CD14-positive monocyte (primary cell): Measurements from ENCODE around the gene KRT86. TPM values are rescaled to one million over a fixed set of nuclear protein-coding genes. Genes with fewer than 3 reads are reported as not detected.

Source experiments
- DNase-seq, 3 donors: peaks; one replicate each; pipeline ENCODE4 v3.0.0-alpha.2; 2011 to 2022
- H2AFZ ChIP-seq: 2 replicates; pipeline ENCODE4 v1.6.0; 2012; ENCODE audit warnings: mild to moderate bottlenecking, low read depth, low read length, inconsistent platforms; ENCODE audit not compliant: insufficient read depth, poor library complexity, severe bottlenecking
- H3K27ac ChIP-seq, 2 donors: 1 replicate in 1 of 2; 2 replicates in 1 of 2; pipeline ENCODE4 v1.5.1; 2012 to 2013; ENCODE audit warnings: low read length in 2 of 2, control low read depth in 1 of 2, inconsistent platforms in 1 of 2, low read depth in 1 of 2, mild to moderate bottlenecking in 1 of 2
- H3K27me3 ChIP-seq, 2 donors: one replicate each; pipeline versions ENCODE4 v1.6.0 to v1.6.1; 2011 to 2013; ENCODE audit warnings: low read length in 2 of 2; ENCODE audit not compliant: control insufficient read depth in 2 of 2, insufficient read depth in 2 of 2
- H3K36me3 ChIP-seq, 2 donors: replicated peaks in 1 of 2; 1 replicate in 1 of 2; 2 replicates in 1 of 2; pipeline versions ENCODE4 v1.5.1 to v1.6.1; 2012 to 2013; ENCODE audit warnings: low read length in 2 of 2, control low read depth in 1 of 2, inconsistent platforms in 1 of 2, mild to moderate bottlenecking in 1 of 2; ENCODE audit not compliant: insufficient read depth in 2 of 2, control insufficient read depth in 1 of 2
- H3K4me1 ChIP-seq, 2 donors: 1 replicate in 1 of 2; 2 replicates in 1 of 2; pipeline versions ENCODE4 v1.5.1 to v1.6.1; 2012 to 2013; ENCODE audit warnings: low read length in 2 of 2, control low read depth in 1 of 2, inconsistent platforms in 1 of 2, mild to moderate bottlenecking in 1 of 2, moderate library complexity in 1 of 2; ENCODE audit not compliant: insufficient read depth in 2 of 2, control insufficient read depth in 1 of 2
- H3K4me2 ChIP-seq: replicated peaks from 2 replicates; pipeline ENCODE3; 2012; ENCODE audit warnings: low read length, moderate library complexity, mild to moderate bottlenecking; ENCODE audit not compliant: poor library complexity, severe bottlenecking; ENCODE audit errors: extremely low read depth
- H3K4me3 ChIP-seq, 3 experiments: fragments of 200-600 bp in 1 of 3; sonication (generic) in 1 of 3; replicated peaks in 1 of 3; 1 replicate in 2 of 3; 2 replicates in 1 of 3; pipeline ENCODE4 v1.5.1; 2011 to 2013; ENCODE audit warnings: low read length in 3 of 3, mild to moderate bottlenecking in 3 of 3, control low read depth in 2 of 3, low read depth in 2 of 3, inconsistent platforms in 1 of 3, moderate library complexity in 1 of 3
- H3K79me2 ChIP-seq: 2 replicates; pipeline ENCODE4 v1.6.0; 2012; ENCODE audit warnings: mild to moderate bottlenecking, control low read depth, inconsistent platforms, low read length, moderate library complexity; ENCODE audit not compliant: insufficient read depth
- H3K9ac ChIP-seq: 2 replicates; pipeline ENCODE4 v1.6.0; 2017; ENCODE audit warnings: low read length, mild to moderate bottlenecking; ENCODE audit not compliant: insufficient read depth, poor library complexity, severe bottlenecking
- H3K9me3 ChIP-seq, 2 donors: replicated peaks in 1 of 2; 1 replicate in 1 of 2; 2 replicates in 1 of 2; pipeline versions ENCODE4 v1.5.1 to v1.6.1; 2012 to 2013; ENCODE audit warnings: low read length in 2 of 2, control low read depth in 1 of 2; ENCODE audit not compliant: control insufficient read depth in 1 of 2, insufficient read depth in 1 of 2
- H4K20me1 ChIP-seq: 2 replicates; pipeline ENCODE4 v1.6.0; 2012; ENCODE audit warnings: mild to moderate bottlenecking, low read length, control low read depth, moderate library complexity; ENCODE audit not compliant: insufficient read depth
- H3K27ac Mint-ChIP-seq, 7 donors: one replicate each; pipeline ENCODE4 v1.8.0; 2020; ENCODE audit warnings: mild to moderate bottlenecking in 7 of 7, mixed read lengths in 7 of 7, moderate library complexity in 6 of 7, inconsistent platforms in 2 of 7
- H3K27me3 Mint-ChIP-seq, 3 donors: one replicate each; pipeline ENCODE4 v1.8.0; 2021 to 2022; ENCODE audit warnings: low read depth in 3 of 3, mild to moderate bottlenecking in 3 of 3, mixed read lengths in 3 of 3, moderate library complexity in 3 of 3, inconsistent platforms in 1 of 3
- H3K36me3 Mint-ChIP-seq, 2 donors: one replicate each; pipeline ENCODE4 v1.8.0; 2020; ENCODE audit warnings: mixed read lengths in 2 of 2, inconsistent platforms in 1 of 2, mild to moderate bottlenecking in 1 of 2
- H3K4me1 Mint-ChIP-seq: one replicate; pipeline ENCODE4 v1.8.0; 2020; ENCODE audit warnings: mild to moderate bottlenecking, mixed read lengths
- H3K4me3 Mint-ChIP-seq, 2 donors: one replicate each; pipeline ENCODE4 v1.8.0; 2020; ENCODE audit warnings: mild to moderate bottlenecking in 2 of 2, mixed read lengths in 2 of 2, moderate library complexity in 1 of 2
- H3K9me3 Mint-ChIP-seq, 7 donors: one replicate each; pipeline ENCODE4 v1.8.0; 2020 to 2022; ENCODE audit warnings: mixed read lengths in 7 of 7, mild to moderate bottlenecking in 6 of 7, moderate library complexity in 6 of 7, inconsistent platforms in 2 of 7
- WGBS: methylation state at CpG from one replicate; pipeline ENCODE4 v1.1.5; 2013; ENCODE audit warnings: missing lambda C conversion rate; ENCODE audit not compliant: insufficient coverage; 5-methylcytosine and 5-hydroxymethylcytosine counted together
- intact Hi-C, 2 donors: fragments of 100-400 bp; cut with micrococcal nuclease; formaldehyde crosslinking; loops; one replicate each; pipeline versions ENCODE4 v1.15.0 to v1.15.1; 2023
- polyA plus RNA-seq, 3 donors: library from polyadenylated mRNA; depleted of rRNA in 1 of 3; unstranded in 2 of 3; stranded (reverse) in 1 of 3; fragments of 300-500 nt in 2 of 3; fragments of >200 nt in 1 of 3; fragmentation: Illumina TruSeq in 2 of 3; gene quantifications; 1 replicate in 2 of 3; 2 replicates in 1 of 3; pipeline ENCODE4 v1.2.3, GENCODE V29; 2012 to 2021
- TF ChIP-seq, protein P1 (sequence below): fragments of 200-600 bp; IDR thresholded peaks from one replicate; pipeline ENCODE4 v1.8.0; 2022; ENCODE audit warnings: antibody characterized with exemption, mild to moderate bottlenecking

The KRT86 gene
- polyA plus RNA-seq, 3 donors: not detected

DNA sequence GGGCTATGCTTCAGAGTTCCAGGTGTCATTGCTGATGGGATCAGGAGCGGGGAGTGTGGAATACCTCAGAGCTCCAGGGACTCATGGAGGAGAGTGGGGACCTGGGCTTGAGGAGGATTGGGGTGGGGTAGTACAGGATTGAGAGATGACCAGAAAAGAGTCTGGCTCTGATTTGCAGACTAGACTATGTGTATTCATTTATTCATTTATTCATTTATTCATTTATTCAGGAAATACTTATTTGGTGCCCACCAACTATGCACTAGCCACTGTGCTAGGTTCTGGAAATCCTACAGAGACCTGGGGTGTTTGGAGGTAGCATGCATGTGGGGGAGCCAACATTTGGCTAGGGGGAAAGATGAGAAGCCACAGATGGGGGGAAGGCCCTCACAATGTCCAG is 47.6 kb downstream of the KRT86 start:
- Histone ChIP-seq H3K27me3 (peaks cover 0 to 22% of the 10 kb centered on the region in 2 donors), H3K79me2 (no peaks in the 10 kb centered on the region), H3K36me3 (no peaks in the 10 kb centered on the region), H3K4me1 (no peaks in the 10 kb centered on the region), H3K27ac (no peak overlapping the region), H3K9me3 (no peaks in the 10 kb centered on the region), H3K9ac (no peak overlapping the region), H3K4me3 (no peak overlapping the region), H3K4me2 (no peak overlapping the region), H2AFZ (no peak overlapping the region), H4K20me1 (no peaks in the 10 kb centered on the region)
- H3K27me3 Mint-ChIP-seq: peaks cover 27 to 62% (median 28%) of the 10 kb centered on the region in 3 donors
- TF ChIP-seq, protein P1, sequence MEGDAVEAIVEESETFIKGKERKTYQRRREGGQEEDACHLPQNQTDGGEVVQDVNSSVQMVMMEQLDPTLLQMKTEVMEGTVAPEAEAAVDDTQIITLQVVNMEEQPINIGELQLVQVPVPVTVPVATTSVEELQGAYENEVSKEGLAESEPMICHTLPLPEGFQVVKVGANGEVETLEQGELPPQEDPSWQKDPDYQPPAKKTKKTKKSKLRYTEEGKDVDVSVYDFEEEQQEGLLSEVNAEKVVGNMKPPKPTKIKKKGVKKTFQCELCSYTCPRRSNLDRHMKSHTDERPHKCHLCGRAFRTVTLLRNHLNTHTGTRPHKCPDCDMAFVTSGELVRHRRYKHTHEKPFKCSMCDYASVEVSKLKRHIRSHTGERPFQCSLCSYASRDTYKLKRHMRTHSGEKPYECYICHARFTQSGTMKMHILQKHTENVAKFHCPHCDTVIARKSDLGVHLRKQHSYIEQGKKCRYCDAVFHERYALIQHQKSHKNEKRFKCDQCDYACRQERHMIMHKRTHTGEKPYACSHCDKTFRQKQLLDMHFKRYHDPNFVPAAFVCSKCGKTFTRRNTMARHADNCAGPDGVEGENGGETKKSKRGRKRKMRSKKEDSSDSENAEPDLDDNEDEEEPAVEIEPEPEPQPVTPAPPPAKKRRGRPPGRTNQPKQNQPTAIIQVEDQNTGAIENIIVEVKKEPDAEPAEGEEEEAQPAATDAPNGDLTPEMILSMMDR: no peak
- peaks cover under 1% of the 10 kb centered on the region for H3K4me1 Mint-ChIP-seq
- intact Hi-C loops: no loop called here
- peaks cover 0 to 2% (median 0%) of the 10 kb centered on the region in 7 donors for H3K9me3 Mint-ChIP-seq
- H3K36me3 Mint-ChIP-seq: no peaks in the 10 kb centered on the region
- no peak for DNase-seq
- 100% methylated on average over 1 of the region's 1 CpG for WGBS
- no peak overlapping the region for H3K4me3 Mint-ChIP-seq
- H3K27ac Mint-ChIP-seq: no peak overlapping the region

DNA sequence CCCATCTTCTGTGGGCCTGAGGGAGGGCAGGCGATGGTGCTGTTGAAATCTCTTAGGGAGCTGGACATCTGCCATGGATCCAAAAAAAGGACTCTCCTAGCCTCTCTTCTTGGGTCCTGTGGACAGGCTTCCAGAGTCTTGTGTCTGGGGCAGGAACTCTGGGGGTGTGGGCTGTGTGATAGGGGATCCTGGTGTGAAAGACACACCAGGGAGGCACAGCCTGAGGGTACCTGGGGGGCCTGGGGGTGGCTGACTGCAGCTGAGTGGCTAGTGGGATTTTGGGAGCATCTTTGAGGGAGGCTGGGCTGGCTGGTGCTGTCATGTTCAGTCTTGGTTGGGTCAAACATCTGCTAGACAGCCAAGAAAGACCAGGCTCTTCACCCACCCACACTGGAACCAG is 48.6 kb downstream of the KRT86 start:
- Histone ChIP-seq H4K20me1 (no peaks in the 10 kb centered on the region), H3K9me3 (no peaks in the 10 kb centered on the region), H3K36me3 (no peaks in the 10 kb centered on the region), H3K79me2 (no peaks in the 10 kb centered on the region), H2AFZ (no peak overlapping the region), H3K4me3 (no peak overlapping the region), H3K9ac (no peak overlapping the region), H3K27ac (no peak overlapping the region), H3K4me2 (no peak overlapping the region), H3K27me3 (peaks cover 0 to 22% of the 10 kb centered on the region in 2 donors), H3K4me1 (no peaks in the 10 kb centered on the region)
- intact Hi-C loops: no loop called here
- Mint-ChIP-seq H3K4me1 (peaks cover 4% of the 10 kb centered on the region), H3K27ac (no peak overlapping the region), H3K36me3 (no peaks in the 10 kb centered on the region), H3K27me3 (peaks cover 26 to 65% (median 29%) of the 10 kb centered on the region in 3 donors), H3K9me3 (peaks cover 0 to 2% (median 0%) of the 10 kb centered on the region in 7 donors), H3K4me3 (no peak overlapping the region)
- no peak for DNase-seq
- 100% methylated on average over 1 of the region's 1 CpG for WGBS
- TF ChIP-seq, protein P1: no peak
